Putamen (tissue), 1 donor: ENCODE data around the gene NFIA.
A peak's percentile ranks its signal among the peaks of the same experiment; 100 is the strongest.

ENCODE experiments used
- DNase-seq: peaks from one replicate; pipeline ENCODE4 v3.0.0-alpha.2; 2016; ENCODE audit warnings: low spot score

NFIA gene

DNA sequence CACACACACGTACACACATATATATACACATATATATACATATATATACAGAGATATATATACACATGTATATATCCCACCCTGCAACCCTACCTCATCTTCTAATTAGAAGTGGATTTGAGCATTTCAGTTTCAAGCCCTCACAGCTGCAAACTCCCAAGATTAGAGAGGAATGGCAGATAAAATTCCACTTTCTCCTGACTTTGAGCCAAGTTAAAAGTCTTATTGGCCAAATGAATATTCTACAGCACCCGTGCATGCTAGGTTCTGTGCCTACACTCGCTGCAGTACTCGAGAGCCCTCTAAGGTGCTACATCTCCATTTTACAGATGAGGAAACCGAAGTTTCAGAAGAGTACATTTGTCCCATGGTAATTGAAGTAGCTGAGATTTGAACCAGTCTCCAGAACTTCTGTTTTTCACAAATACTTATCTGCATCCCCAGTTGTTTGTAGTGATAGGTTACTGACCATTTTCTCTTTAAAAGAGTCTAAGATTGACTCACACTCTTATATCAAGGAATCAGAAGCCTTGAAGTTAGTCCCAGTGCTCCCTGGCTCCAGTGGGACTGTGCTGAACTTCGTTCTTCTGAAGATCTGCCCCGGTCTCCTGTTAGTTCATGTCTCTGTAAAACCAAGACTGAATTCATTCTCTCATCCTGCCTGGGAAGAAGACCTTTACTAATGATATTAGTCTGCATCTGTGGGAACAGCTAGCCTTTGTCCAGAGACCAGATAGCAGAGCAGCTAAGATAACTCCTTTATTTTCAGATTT lies 350.4 kb downstream of the NFIA start:
- no peak for DNase-seq

DNA sequence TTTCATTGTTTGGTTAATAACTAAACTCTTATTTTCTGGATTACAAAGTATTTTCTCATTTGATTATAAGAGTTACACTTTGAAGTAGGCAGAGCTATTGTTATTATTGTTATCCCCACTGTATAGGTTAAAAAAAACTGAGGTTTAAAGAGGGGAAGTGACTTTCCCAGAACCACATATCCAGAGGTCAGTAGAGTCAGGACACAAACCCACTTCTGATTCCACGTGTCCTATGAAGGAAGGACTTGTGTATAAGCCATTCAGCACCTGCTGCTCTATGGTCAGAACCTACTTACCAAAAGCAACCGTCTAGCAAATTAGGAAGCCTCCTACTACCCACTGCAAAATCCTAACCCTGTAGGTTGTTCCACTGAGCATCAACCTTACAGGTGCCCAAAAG lies 351.3 kb downstream of the NFIA start:
- no peak for DNase-seq

DNA sequence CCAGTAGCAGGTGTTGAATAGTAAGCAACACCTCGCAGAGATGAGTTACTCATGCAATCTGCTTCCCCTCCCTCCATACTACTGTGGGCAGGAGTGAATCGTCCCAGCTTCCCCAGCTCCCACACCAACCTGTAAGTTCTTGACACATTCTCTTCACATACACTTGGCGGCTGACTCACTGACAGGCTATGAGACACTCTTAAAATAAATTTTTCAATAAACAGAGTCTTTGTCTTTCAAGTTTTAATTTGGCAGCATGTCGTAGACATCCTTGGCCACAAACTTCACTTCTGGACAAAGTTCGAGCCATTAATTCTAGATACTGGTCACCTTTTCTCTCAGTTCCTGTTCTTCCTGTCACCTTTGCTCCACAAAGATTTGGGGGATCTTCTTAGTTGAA lies 351.9 kb downstream of the NFIA start:
- peak; percentile 52 for DNase-seq

DNA sequence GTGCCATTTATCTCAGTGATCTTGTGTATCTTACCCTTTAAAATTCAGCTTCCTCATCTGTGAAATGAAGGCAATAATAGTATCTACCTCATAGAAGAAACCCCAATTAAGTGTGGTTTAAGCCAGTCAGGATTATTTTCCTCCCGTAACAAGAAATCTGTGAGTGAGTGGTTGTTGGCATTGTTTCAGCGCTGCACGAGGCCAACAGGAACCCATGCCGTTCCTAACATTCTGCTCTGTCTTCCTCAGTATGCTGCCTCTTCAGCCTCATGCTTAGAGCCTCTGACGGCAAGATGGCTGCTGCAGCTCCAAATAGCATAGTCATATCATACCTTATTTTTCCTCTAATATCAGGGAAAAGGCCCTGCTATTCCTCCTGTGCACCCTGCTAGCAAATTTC lies 352.9 kb downstream of the NFIA start:
- no peak for DNase-seq

DNA sequence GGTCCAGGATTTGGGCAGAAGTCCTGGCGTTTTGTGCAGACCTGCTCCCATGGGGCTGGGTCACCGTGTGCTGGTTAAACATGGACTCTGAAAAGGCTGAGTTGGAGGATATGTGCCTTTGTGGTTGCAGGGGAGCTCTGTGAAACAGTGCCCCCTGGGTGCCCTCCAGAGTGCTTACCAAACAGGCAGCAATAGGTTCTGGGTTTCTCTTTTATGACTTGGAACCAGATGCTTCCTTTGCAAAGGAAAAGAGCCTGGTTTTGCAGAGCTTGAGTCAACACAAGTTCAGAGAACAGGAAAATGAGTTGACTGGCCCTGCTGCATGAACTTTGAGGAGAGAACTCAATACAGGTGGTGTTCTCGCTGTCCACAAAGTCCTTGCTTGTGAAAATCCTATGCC lies 353.7 kb downstream of the NFIA start:
- DNase-seq, result no peak

DNA sequence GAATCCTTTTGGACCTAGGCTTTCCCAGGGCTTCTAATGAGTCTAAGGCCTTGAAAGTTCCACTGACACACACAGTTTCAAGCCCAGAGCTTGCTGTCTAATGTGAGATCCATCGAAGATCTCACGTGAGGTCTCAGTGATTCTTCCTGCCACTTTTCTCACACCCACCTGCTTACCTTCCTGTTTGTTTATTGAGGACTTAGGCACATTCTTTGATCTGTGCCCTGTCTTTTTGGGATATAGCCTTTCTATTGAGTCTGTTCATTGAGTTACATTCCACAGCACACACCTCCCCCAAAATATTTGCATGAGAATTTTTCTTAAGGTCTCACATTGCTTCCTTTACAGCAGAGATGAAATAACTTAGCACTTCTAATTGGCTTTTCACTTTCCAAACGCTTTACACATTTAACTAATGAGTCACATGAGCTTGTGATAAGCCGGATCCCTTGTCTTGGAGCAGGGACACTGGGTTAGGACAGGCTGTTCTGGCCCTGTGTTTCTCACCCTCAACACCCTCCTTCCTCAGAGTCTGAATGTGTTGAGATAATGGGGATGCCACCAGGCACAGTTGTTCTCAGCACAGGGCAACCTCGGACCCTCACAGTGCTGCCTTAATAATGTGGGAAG lies 354.2 kb downstream of the NFIA start:
- DNase-seq, result no peak

DNA sequence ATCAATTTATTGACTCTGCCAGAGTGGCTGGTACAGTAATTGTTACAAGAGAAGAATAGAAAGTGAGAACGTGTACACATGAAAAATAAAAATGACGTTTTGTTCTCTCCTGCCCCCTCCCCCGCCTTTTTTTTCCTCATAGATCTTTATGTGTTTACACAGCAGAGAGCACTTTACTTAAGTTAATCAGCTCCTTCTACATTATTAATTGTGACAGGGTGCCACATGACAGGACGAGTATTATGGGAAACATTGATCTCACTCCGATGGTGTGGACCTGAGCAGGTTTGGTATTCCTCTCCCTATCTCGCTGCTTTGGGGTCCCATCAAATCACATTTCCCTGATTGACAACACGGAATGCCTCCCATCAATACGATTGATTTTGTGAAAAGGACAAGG lies 356.9 kb downstream of the NFIA start:
- DNase-seq, result no peak

DNA sequence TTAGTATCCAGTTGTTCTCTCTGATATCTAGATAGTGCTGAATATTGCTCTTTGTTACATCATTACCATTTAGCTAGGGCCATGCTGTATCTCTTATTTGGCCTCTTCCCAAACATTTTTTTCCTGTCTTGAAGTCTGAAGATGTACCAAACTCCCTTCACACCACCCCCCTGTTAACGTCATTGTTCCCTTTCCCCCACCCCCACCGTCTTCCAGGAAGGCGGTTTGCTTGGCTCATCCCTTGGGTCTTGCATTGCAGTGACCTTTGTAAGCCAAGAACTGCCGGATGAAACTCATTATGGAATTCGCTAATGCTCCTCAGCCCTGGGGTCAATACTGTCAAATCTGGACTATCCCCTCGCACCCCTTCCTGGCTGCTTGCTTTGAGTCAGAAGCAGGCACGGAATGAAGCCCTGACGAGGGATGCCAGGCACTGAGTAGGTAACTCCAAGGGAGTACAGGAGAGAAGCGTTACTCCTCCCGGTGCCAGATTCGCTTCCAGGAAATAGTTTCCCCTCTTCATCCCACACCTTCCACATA lies 359.4 kb downstream of the NFIA start:
- no peak for DNase-seq

DNA sequence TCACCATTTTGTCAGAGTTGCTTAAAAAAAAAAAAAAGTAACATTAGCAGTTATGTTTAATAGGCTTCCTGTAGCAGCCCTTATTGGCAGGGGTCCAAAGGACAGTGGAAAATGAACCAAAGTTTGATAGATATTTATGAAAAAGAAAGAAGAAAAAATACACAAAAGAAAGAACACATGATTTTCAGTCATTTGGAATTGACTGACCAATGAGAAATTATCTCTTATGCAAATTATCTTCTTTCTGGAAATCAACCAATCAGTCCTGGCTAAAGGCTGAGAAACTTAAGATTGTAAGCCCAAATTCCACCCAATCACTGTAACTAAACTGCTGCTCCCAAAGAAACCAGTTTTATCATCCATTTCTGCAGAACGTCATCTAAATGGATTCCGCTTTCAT lies 360.2 kb downstream of the NFIA start:
- no peak for DNase-seq

DNA sequence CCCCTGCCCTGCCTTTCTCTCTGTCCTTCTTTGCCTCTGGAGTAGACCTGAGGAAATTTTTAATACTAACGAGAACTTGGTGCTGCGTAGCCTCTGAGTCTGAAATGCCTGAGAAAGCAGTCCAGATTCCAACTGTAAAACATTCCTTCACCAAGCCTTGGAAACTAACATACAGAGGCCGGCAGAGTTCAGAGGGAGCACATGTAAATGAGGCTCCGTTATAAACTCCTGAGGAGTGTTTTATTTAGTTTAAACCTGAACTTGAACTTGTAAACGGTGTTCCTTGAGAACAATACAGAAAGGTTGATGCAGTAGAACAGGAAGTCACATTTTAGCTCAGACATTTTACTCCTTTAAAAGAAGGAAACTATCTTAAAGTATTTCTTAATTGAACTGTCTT lies 361.9 kb downstream of the NFIA start:
- DNase-seq, result no peak

DNA sequence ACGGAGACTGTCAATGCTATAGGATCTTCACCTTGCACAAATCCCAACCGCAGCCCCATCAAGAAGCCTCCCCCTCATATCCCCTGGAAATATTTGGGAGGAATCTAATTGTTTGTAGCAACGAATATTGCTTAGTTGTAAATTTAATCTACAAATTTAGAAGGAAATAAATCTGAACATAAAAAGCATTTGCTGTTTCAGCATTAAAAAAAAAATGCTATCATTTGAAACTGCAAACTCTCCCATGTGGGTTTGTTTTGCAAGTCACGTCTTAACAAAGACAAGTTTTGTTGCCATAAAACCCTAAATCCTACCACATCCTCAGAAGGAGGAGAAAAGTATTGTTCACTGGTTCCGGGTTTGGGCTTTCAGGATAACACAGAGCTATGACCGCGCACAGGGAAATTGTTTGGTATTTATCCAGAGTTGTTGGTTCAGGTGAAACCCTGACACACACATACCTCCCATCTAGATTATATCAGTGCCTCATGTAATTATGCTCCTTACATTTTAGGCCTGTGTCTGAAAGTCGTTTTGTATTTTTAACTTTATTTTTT lies 363.0 kb downstream of the NFIA start:
- DNase-seq, result no peak

DNA sequence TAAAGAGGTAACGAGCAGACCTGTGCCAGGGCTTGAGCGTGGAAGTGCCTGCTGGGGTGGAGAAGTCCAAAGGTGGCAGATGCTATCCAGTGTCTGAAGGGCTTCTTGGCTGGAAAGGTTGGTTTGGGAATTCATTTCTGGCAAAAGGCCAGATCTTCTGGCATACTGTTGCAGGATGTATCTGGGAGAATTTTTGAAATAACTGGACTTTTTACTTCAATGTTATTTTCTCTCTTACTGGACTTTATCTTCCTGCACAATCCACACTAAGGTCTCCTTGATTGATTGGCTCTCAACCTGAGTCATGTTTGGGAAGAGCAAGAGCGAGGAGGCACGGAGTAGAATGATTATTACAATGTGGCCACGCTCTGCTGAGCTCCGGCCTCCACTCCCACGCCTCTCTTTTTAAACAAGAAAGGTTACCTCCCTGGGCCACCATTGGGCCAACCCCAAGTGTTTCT lies 364.2 kb downstream of the NFIA start:
- no peak for DNase-seq

DNA sequence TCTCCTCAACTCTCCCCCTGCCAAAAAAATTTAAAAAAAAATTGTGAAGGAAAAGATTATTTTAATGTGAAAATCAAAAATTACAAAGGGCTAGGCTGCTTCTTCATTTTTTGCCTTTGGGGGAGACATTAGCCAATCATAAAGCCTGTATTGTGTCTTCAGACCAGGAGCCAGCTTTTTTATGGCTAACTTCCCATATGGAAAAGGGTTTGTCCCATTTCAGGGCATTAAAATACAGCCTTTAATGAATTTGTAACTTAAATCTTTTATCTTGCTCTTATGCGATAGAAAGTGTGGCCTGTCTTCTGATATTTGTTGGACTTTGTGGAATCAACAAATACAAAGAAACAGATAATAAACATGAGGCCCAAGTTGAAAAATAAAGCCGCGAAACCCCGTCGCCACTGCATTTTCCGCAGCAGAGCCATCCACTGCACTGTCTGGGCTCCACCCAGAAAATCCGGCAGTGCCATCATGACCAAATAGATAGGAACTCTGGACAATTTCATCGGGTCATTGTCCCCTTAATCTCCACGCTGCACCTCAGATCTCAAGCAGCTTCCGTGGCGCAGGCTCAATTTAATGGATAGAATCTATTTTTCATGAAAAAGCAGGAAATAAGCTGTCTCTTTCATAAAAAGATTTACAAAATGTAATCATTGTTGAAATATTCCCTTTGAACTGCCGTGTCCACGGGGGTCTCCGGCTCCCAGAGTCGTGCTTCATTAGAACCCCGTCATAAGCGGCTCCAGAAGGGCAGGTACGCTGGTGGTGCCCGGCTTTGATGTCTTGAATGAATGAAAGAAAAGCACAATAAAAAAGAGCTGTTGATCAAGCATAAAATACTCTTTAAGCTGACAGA lies 365.0 kb downstream of the NFIA start:
- DNase-seq, result no peak

DNA sequence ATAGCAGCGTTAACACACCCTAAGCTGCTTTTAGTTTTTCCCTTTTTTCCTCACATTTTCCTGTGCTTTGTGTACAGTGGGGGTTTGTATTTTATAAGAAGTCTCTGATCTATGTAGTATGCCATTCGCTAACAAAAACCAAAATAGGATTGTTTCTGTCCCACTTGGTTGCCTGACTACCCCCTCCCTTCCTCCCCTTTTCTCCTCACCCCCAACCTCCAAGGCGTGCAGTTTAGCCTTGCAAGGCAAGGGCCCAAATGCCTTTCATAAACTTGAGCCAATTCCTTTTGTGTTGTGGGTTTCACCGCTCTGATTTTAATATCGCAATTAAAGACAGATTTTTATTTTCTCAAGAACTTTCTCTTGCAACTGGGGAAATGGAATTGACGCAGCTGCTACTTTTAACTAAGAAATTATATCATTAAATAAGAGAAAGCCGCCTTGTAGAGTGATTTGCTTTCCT lies 365.6 kb downstream of the NFIA start:
- no peak for DNase-seq

DNA sequence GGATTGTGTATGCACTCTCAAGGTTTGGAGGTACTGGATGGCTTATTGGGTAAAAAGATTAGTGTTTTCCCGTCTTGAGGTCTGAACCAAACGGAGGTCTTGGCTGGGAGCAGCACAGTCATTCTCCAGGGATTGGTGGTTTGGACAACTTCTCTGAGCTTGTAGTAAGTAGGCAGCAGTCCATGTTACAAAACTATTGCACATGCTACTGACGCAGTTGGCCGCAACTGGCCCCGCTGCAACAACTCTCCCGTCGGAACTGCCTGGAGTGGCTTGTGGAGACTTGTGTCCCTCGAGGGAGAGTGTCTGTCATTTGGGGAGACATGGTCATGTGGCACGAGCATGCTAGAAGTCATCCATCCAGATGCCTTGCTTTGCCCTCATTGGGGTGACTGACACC lies 366.6 kb downstream of the NFIA start:
- DNase-seq, result peak; percentile 26

DNA sequence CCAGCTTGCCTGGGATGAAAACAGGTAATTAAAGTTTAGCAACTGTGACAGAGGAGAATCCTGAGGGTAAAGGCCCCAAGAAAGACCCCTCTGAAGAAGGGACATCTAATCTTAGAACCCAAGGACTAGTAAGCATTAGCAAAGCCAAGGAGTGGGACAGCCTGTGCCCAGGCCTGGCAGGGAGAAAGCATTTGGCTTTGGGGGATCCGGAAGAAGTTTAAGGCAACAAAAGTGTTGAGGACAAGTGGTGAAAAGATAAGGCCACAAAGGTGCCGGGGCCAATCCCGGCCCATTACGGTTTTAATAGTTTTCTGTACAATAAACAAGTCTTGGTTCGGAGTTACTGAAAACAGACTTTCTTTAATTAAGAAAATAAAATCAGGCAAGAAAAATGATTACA lies 367.0 kb downstream of the NFIA start:
- DNase-seq, result no peak

DNA sequence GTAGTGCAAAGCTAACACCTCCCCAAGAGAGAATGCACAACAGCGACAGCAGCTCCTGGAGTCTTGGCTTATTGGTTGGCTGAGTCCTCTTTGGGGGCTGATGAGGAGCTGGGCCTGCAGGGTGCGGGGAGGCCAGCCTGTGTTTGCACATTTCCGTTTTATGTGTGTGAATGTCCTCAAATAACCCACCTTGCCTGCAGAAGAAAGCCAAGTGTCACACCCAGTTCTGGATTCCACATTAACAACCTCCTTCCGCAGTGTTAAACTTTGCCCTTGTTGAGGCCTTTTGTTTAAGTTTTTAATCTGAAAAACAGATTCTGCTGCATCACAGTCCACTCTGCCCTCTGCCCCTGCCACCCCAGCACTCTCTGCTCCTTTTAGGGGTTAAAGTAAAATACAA lies 368.1 kb downstream of the NFIA start:
- no peak for DNase-seq

DNA sequence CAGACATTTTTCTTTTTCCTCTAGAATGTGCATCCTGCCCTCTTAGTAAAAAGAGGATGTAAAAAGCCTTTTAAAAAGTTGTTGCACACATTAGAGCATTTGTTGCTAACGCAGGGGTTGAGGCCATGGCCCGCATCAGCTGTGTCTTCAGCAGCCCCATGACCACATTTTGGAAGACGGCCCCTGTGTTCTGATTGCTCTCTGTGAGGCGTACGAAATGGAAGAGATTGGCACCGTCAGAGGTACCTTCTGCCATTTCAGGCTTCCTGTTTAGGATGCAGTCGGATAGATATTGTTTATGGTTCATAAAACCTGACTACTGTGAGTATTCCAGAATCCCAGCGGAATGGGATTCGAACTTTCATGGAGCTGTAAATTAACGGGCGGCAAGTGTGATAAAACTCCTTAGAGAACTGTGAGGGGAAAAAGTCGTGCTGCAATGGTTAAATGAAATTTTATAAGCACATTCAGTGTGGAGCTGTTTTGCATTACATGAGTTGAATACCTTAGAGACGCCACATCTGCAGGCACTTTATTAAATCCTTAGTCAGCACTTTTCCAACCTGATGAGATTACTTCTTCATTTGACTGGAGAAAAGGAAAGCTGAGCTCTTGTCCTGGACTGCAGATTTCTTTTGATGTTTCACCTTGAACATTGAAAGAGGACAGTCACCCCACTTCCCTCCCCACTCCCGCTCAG lies 368.7 kb downstream of the NFIA start:
- no peak for DNase-seq

DNA sequence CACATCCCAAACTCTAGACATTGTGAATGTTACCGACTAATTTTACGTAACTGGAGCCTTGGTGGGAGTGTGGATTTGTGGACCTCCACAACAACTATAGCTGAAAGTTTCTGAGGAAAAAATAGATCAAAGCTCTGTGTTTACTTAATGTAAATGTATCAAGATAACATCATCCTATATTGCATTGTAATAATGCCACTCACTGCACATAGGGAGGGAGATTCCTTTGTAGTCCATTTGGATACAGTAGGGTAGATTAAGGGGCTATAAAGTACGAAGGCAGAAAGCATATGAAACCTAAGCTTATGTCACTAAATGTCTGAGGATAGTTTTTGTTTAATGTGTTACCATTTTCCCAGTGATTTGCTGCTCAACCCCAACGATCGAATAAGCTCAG lies 369.2 kb downstream of the NFIA start:
- DNase-seq, result no peak

DNA sequence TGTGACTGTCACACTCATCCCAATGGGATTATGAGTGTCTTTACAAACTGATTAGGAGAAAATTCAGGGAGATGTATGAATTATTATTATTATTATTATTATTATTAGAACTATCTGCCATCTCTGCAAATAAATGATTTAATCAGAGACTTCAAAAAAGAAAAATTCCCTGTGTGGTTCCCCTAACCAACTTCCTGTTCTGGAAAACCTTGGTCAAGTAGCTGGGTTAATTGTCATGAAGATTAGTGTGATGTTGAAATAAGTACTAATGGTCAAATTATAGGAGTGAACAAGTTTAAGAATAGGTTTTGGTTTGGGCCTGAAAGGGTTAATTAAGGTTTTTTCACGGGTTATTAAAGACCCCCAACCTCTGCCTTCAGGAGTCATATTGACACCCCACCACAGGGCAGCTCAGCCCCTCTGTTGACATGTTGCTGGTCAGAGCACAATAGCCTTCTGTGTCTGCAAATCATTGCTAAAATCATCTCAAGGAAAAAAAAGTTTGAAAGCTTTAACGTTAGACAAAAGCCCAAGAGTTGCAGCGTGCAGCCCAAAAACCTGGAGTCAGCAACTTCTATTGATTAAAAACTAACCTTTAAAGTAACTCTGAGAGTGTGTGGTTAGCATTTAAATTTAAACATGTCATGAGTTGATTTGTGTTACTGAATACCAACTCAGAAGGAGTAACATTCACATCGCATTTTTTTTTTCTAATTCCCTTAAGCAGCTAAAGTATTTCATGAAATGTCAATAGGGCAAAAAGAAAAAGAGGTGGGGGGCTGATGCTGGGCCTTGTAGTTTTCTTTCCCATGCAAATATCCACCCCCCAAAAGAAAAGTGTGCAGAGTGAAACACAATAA lies 370.0 kb downstream of the NFIA start:
- no peak for DNase-seq
